Endothelial cell of umbilical vein (primary cell): ENCODE data around the gene ETS2. TPM values are rescaled to one million over a fixed set of nuclear protein-coding genes. Genes with fewer than 3 reads are reported as not detected.
"Not testable (repeated sequence)": the region's sequence is repeated elsewhere in the genome, so short reads cannot be mapped to it uniquely, and the experiment has no call there.

Experiments
- BruUV-seq: library from RNA; stranded (reverse); fragments of 400-500 nt; replicated peaks from 2 replicates; lab custom pipeline; 2021; lab: Mats Ljungman, UMichigan
- CTCF ChIA-PET: fragments of 300-600, 350-600 bp; sonication (Branson Sonifier 250); formaldehyde crosslinking; loops from one replicate; lab custom pipeline; 2021; ENCODE audit warnings: antibody characterized with exemption, inconsistent platforms; lab: Charles Lee
- POLR2A ChIA-PET: fragments of 300-600, 350-600 bp; sonication (Branson Sonifier 250); formaldehyde crosslinking; loops from one replicate; lab custom pipeline; 2021; ENCODE audit warnings: antibody characterized with exemption, inconsistent platforms; lab: Charles Lee
- DNase-seq: peaks from one replicate; pipeline ENCODE4 v3.0.0-alpha.2; 2011; ENCODE audit warnings: low read depth, low spot score
- FAIRE-seq: peaks from 2 replicates; lab custom pipeline; 2011; peaks lifted over from hg19 to GRCh38; lab: Jason Lieb, UNC
- H2AFZ ChIP-seq: 2 replicates; pipeline ENCODE4 v1.6.0; 2012; ENCODE audit warnings: low read depth, low read length, control low read depth, inconsistent platforms
- H3K27ac ChIP-seq: 2 replicates; pipeline ENCODE4 v1.5.1; 2011; ENCODE audit warnings: low read depth, mild to moderate bottlenecking, control low read depth, low read length, moderate library complexity; ENCODE audit not compliant: insufficient read depth
- H3K27me3 ChIP-seq, 2 experiments: 2 replicates each; pipeline versions ENCODE4 v1.6.0 to v1.6.1; 2011; ENCODE audit warnings: low read length in 2 of 2, mixed read lengths in 1 of 2; ENCODE audit not compliant: control insufficient read depth in 2 of 2, insufficient read depth in 2 of 2
- H3K36me3 ChIP-seq, 2 experiments: 2 replicates in 1 of 2; 3 replicates in 1 of 2; pipeline ENCODE4 v1.5.1; 2011; ENCODE audit warnings: low read length in 2 of 2, mild to moderate bottlenecking in 1 of 2, moderate library complexity in 1 of 2; ENCODE audit not compliant: control insufficient read depth in 2 of 2, insufficient read depth in 2 of 2; ENCODE audit errors: extremely low read depth in 1 of 2
- H3K4me1 ChIP-seq: 3 replicates; pipeline ENCODE4 v1.5.1; 2011; ENCODE audit warnings: mild to moderate bottlenecking, low read length; ENCODE audit not compliant: control insufficient read depth, insufficient read depth; ENCODE audit errors: extremely low read depth
- H3K4me2 ChIP-seq: 2 replicates; pipeline ENCODE4 v1.6.1; 2011; ENCODE audit warnings: low read length, control low read depth, mixed read lengths; ENCODE audit not compliant: insufficient read depth
- H3K4me3 ChIP-seq, 3 experiments: fragments of 200-600 bp in 1 of 3; sonication (generic), shearing (Covaris generic) in 1 of 3; replicated peaks in 1 of 3; 2 replicates each; pipeline ENCODE4 v1.5.1; 2011 to 2016; ENCODE audit warnings: control low read depth in 3 of 3, low read length in 3 of 3, mild to moderate bottlenecking in 2 of 3, inconsistent platforms in 1 of 3, low read depth in 1 of 3, moderate library complexity in 1 of 3; ENCODE audit not compliant: insufficient read depth in 1 of 3
- H3K79me2 ChIP-seq: 2 replicates; pipeline ENCODE4 v1.6.0; 2012; ENCODE audit warnings: low read length, inconsistent platforms; ENCODE audit not compliant: control insufficient read depth, insufficient read depth
- H3K9ac ChIP-seq: replicated peaks from 2 replicates; pipeline ENCODE3; 2011; ENCODE audit warnings: low read length, control low read depth; ENCODE audit not compliant: insufficient read depth; ENCODE audit errors: extremely low read depth
- H3K9me1 ChIP-seq: replicated peaks from 3 replicates; pipeline ENCODE4 v1.6.0; 2011; ENCODE audit warnings: mild to moderate bottlenecking, low read length; ENCODE audit not compliant: control insufficient read depth, insufficient read depth; ENCODE audit errors: extremely low read depth
- H3K9me3 ChIP-seq: replicated peaks from 2 replicates; pipeline ENCODE4 v1.5.1; 2012; ENCODE audit warnings: low read length, inconsistent platforms; ENCODE audit not compliant: control insufficient read depth, insufficient read depth
- H4K20me1 ChIP-seq: replicated peaks from 2 replicates; pipeline ENCODE3; 2011; ENCODE audit warnings: mild to moderate bottlenecking, low read length; ENCODE audit not compliant: control insufficient read depth, insufficient read depth; ENCODE audit errors: extremely low read depth
- FOS ChIP-seq: IDR thresholded peaks from 2 replicates; pipeline ENCODE4 v1.6.1; 2011; ENCODE audit warnings: mild to moderate bottlenecking, low read length, moderate library complexity, borderline replicate concordance; ENCODE audit not compliant: insufficient read depth
- JUN ChIP-seq: IDR thresholded peaks from 2 replicates; pipeline ENCODE4 v1.6.1; 2011; ENCODE audit warnings: borderline replicate concordance, low read depth; ENCODE audit not compliant: insufficient read length, insufficient read depth
- POLR2AphosphoS5 ChIP-seq: IDR thresholded peaks from 2 replicates; pipeline ENCODE4 v1.6.1; 2012; ENCODE audit warnings: low read depth, mild to moderate bottlenecking, control low read depth, low read length, moderate library complexity; ENCODE audit not compliant: insufficient read depth
- dilution Hi-C: fragments of 300-500 bp; cut with MboI; formaldehyde crosslinking; loops from one replicate; pipeline ENCODE4 v1.15.0; 2019; ENCODE audit warnings: low sequenced_read_pairs; ENCODE audit not compliant: extremely low pct_ligation_motif_present
- intact Hi-C: fragments of 100-400 bp; cut with micrococcal nuclease; formaldehyde crosslinking; loops from one replicate; pipeline ENCODE4 v1.10.0; 2022
- polyA plus RNA-seq, 4 experiments: library from polyadenylated mRNA; depleted of rRNA in 3 of 4; stranded (reverse) in 3 of 4; unstranded in 1 of 4; fragments of >200 nt; gene quantifications; 2 replicates each; pipeline versions ENCODE4 v1.2.1 to v1.2.3, GENCODE V29; 2011 to 2012; ENCODE audit warnings: missing spikeins in 1 of 4
- total RNA-seq: library from RNA; stranded (reverse); gene quantifications from 2 replicates; pipeline ENCODE4 v1.2.3, GENCODE V29; 2021

Gene ETS2
- total and polyA plus RNA-seq, 2 donors (not counting 3 experiments of a cell fraction or from before 2014, with no cell fraction given) = 16.3 to 54.5 TPM

- peak; percentile 27 for TF ChIP-seq FOS
- TF ChIP-seq JUN = peak; percentile 13
- TF ChIP-seq POLR2AphosphoS5 = no peak
- H2AFZ ChIP-seq = no peak overlapping the region
- no peaks in the 10 kb centered on the region for H4K20me1 ChIP-seq
- no peak overlapping the region for H3K4me2 ChIP-seq
- no peaks in the 10 kb centered on the region for H3K9me3 ChIP-seq
- peaks cover 16% of the 10 kb centered on the region for H3K4me1 ChIP-seq
- BruUV-seq = TSS peak; percentile 69
- ChIA-PET CTCF (no interaction called here), POLR2A (no interaction called here)
- H3K36me3 ChIP-seq = no peaks in the 10 kb centered on the region
- peak overlapping the region; percentile 16 for H3K27ac ChIP-seq
- peak; percentile 19 for DNase-seq
- dilution Hi-C loops = no loop called here
- no peaks in the 10 kb centered on the region for H3K79me2 ChIP-seq
- H3K9ac ChIP-seq = no peak overlapping the region
- intact Hi-C loops = no loop called here
- no peak for FAIRE-seq
- H3K9me1 ChIP-seq = no peaks in the 10 kb centered on the region
- H3K4me3 ChIP-seq = no peak overlapping the region
- no peaks in the 10 kb centered on the region for H3K27me3 ChIP-seq
These were observed 38.2 kb downstream of the ETS2 start for GRCh38 chr21:38843806-38844503.

GRCh38 chr21:38845374-38845773, 39.6 kb downstream of the ETS2 start:
- POLR2A ChIA-PET, H3K9me3 ChIP-seq, dilution Hi-C loops, H3K4me2 ChIP-seq, BruUV-seq, H2AFZ ChIP-seq, H4K20me1 ChIP-seq, FAIRE-seq, H3K79me2 ChIP-seq, H3K36me3 ChIP-seq, CTCF ChIA-PET, intact Hi-C loops, H3K9ac ChIP-seq, H3K4me3 ChIP-seq, H3K9me1 ChIP-seq, H3K27ac ChIP-seq, DNase-seq, H3K27me3 ChIP-seq: not testable (repeated sequence)
- peaks cover 19% of the 10 kb centered on the region for H3K4me1 ChIP-seq
